Hepatocyte (in vitro differentiated cells): ENCODE results near the gene CNTNAP2.

Source experiments
- CTCF ChIP-seq: fragments of 200-600 bp; sonication (generic); IDR thresholded peaks from 2 replicates; pipeline ENCODE4 v1.5.1; 2016; ENCODE audit warnings: antibody characterized with exemption, mild to moderate bottlenecking; ENCODE audit not compliant: poor library complexity
- EZH2phosphoT487 ChIP-seq: fragments of 200-600 bp; sonication (generic); IDR thresholded peaks from one replicate; pipeline ENCODE4 v1.6.1; 2018; ENCODE audit warnings: antibody characterized with exemption, mild to moderate bottlenecking, low read depth, moderate library complexity; ENCODE audit not compliant: unreplicated experiment, severe bottlenecking

GRCh38 chr7:146542101-146542500, 425.5 kb downstream of the CNTNAP2 start:
- TF ChIP-seq CTCF (no peak), EZH2phosphoT487 (no peak)
